HEK293 (cell line): ENCODE results near the gene RFTN1.

Experiments
- ZNF10 ChIP-seq: fragments of 450-650 bp; formaldehyde crosslinking; IDR thresholded peaks from 2 replicates; pipeline ENCODE4 v1.5.1; 2017; ENCODE audit warnings: missing biosample characterization, missing genetic modification characterization
- ZNF112 ChIP-seq: fragments of 450-650 bp; formaldehyde crosslinking; IDR thresholded peaks from 2 replicates; pipeline ENCODE4 v1.5.0; 2017; ENCODE audit warnings: missing biosample characterization, missing genetic modification characterization
- ZNF157 ChIP-seq: fragments of 450-650 bp; formaldehyde crosslinking; IDR thresholded peaks from 2 replicates; pipeline ENCODE4 v1.5.1; 2016; ENCODE audit warnings: missing biosample characterization, missing genetic modification characterization
- TF ChIP-seq, protein P1 (sequence below): fragments of 450-650 bp; formaldehyde crosslinking; IDR thresholded peaks from 2 replicates; pipeline ENCODE4 v1.5.1; 2016; ENCODE audit warnings: missing biosample characterization, missing genetic modification characterization
- TF ChIP-seq, protein P2 (sequence below): fragments of 450-650 bp; formaldehyde crosslinking; IDR thresholded peaks from 2 replicates; pipeline ENCODE4 v1.5.1; 2016; ENCODE audit warnings: missing biosample characterization, missing genetic modification characterization

DNA sequence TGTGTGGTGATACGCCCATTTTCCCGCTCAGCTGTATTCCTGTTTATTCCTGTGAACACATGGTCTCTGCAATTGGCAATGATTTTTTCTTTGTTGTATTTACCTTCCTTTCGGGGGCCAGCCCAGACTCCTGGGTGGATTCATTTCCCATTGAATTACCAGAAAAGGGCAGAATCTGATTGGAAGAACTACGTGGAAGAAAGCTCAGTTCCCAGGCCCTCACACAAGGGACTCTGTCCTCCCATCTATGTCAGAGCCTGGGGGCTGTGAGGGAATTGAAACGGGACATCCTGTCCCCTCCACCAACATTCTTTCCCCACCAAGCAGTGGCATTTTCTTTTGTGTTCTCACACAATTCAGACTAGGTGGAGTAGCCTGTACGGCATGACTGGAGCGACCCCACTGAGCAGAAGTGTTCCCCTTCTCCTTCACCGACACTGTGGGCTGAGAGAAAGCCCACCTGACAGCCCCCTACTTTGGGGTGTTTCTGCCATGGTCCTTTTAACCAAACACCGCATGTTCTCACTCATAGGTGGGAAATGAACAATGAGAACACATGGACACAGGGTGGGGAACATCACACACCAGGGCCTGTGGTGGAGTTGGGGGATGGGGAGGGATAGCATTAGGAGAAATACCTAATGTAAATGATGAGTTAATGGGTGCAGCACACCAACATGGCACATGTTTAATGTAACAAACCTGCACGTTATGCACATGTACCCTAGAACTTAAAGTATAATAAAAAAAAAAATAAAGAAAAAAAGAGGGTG, 32.1 kb upstream of the RFTN1 start:
- TF ChIP-seq ZNF112 (tag by site-specific recombination) (no peak), ZNF10 (tag by site-specific recombination) (no peak), ZNF157 (tag by site-specific recombination) (no peak)
- TF ChIP-seq, protein P1, sequence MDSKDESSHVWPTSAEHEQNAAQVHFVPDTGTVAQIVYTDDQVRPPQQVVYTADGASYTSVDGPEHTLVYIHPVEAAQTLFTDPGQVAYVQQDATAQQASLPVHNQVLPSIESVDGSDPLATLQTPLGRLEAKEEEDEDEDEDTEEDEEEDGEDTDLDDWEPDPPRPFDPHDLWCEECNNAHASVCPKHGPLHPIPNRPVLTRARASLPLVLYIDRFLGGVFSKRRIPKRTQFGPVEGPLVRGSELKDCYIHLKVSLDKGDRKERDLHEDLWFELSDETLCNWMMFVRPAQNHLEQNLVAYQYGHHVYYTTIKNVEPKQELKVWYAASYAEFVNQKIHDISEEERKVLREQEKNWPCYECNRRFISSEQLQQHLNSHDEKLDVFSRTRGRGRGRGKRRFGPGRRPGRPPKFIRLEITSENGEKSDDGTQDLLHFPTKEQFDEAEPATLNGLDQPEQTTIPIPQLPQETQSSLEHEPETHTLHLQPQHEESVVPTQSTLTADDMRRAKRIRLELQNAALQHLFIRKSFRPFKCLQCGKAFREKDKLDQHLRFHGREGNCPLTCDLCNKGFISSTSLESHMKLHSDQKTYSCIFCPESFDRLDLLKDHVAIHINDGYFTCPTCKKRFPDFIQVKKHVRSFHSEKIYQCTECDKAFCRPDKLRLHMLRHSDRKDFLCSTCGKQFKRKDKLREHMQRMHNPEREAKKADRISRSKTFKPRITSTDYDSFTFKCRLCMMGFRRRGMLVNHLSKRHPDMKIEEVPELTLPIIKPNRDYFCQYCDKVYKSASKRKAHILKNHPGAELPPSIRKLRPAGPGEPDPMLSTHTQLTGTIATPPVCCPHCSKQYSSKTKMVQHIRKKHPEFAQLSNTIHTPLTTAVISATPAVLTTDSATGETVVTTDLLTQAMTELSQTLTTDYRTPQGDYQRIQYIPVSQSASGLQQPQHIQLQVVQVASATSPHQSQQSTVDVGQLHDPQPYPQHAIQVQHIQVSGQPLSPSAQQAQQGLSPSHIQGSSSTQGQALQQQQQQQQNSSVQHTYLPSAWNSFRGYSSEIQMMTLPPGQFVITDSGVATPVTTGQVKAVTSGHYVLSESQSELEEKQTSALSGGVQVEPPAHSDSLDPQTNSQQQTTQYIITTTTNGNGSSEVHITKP (tag by site-specific recombination) = no peak
- TF ChIP-seq, protein P2, sequence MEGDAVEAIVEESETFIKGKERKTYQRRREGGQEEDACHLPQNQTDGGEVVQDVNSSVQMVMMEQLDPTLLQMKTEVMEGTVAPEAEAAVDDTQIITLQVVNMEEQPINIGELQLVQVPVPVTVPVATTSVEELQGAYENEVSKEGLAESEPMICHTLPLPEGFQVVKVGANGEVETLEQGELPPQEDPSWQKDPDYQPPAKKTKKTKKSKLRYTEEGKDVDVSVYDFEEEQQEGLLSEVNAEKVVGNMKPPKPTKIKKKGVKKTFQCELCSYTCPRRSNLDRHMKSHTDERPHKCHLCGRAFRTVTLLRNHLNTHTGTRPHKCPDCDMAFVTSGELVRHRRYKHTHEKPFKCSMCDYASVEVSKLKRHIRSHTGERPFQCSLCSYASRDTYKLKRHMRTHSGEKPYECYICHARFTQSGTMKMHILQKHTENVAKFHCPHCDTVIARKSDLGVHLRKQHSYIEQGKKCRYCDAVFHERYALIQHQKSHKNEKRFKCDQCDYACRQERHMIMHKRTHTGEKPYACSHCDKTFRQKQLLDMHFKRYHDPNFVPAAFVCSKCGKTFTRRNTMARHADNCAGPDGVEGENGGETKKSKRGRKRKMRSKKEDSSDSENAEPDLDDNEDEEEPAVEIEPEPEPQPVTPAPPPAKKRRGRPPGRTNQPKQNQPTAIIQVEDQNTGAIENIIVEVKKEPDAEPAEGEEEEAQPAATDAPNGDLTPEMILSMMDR (tag by site-specific recombination) = no peak
